Panc1 (cell line): ENCODE data around the gene BOC. TPM values are rescaled to one million over a fixed set of nuclear protein-coding genes. Genes with fewer than 3 reads are reported as not detected.

ENCODE experiments used
- ATAC-seq: fragments of 200-7000 bp; cut with Tn5 transposase; 2 replicates; pipeline ENCODE4 v1.9.1; 2020; ENCODE audit warnings: mild to moderate bottlenecking, moderate library complexity
- BruUV-seq: library from RNA; stranded (reverse); fragments of 400-500 nt; replicated peaks from 2 replicates; lab custom pipeline; 2021; lab: Mats Ljungman, UMichigan
- CTCF ChIA-PET: fragments of 300-600 bp; sonication (Branson Sonifier 250); formaldehyde crosslinking; loops from one replicate; lab custom pipeline; 2022; ENCODE audit warnings: antibody characterized with exemption; lab: Charles Lee
- POLR2A ChIA-PET: fragments of 300-600 bp; sonication (Branson Sonifier 250); formaldehyde crosslinking; loops from one replicate; lab custom pipeline; 2022; ENCODE audit warnings: antibody characterized with exemption; lab: Charles Lee
- DNase-seq: peaks from one replicate; pipeline ENCODE4 v3.0.0-alpha.2; 2010; ENCODE audit warnings: low read depth, low spot score
- H3K27ac ChIP-seq: 2 replicates; pipeline ENCODE4 v1.5.1; 2011; ENCODE audit warnings: mild to moderate bottlenecking, low read length, inconsistent platforms
- H3K27me3 ChIP-seq: fragments of 200-500 bp; sonication (Bioruptor generic); 2 replicates; pipeline ENCODE4 v1.6.0; 2014; ENCODE audit warnings: low read length, inconsistent platforms; ENCODE audit not compliant: control insufficient read depth, insufficient read depth
- H3K36me3 ChIP-seq: fragments of 200-500 bp; sonication (Bioruptor generic); 2 replicates; pipeline ENCODE4 v1.5.1; 2014; ENCODE audit warnings: inconsistent platforms, mild to moderate bottlenecking, low read length, moderate library complexity; ENCODE audit not compliant: control insufficient read depth, insufficient read depth
- H3K4me1 ChIP-seq: 2 replicates; pipeline ENCODE4 v1.5.1; 2011; ENCODE audit warnings: inconsistent platforms, mild to moderate bottlenecking, low read length, moderate library complexity; ENCODE audit not compliant: control insufficient read depth, insufficient read depth
- H3K4me3 ChIP-seq, 2 experiments: 2 replicates each; pipeline ENCODE4 v1.5.1; 2011 to 2012; ENCODE audit warnings: low read depth in 2 of 2, low read length in 2 of 2, mild to moderate bottlenecking in 2 of 2, inconsistent platforms in 1 of 2, moderate library complexity in 1 of 2
- H3K9me3 ChIP-seq: fragments of 200-500 bp; sonication (Bioruptor generic); 2 replicates; pipeline ENCODE4 v1.5.1; 2014; ENCODE audit warnings: low read depth, mild to moderate bottlenecking, inconsistent platforms, low read length, moderate library complexity; ENCODE audit not compliant: control insufficient read depth, insufficient read depth
- CTCF ChIP-seq: fragments of 450-650 bp; IDR thresholded peaks from 2 replicates; pipeline ENCODE4 v1.5.1; 2017; ENCODE audit warnings: mild to moderate bottlenecking
- POLR2AphosphoS5 ChIP-seq: IDR thresholded peaks from 2 replicates; pipeline ENCODE4 v1.6.1; 2012; ENCODE audit warnings: mild to moderate bottlenecking, low read depth, low read length, moderate library complexity
- REST ChIP-seq, 2 experiments: IDR thresholded peaks; 2 replicates each; pipeline ENCODE4 v1.6.1; 2011 to 2012; ENCODE audit warnings: low read depth in 2 of 2, control low read depth in 1 of 2, low read length in 1 of 2, mild to moderate bottlenecking in 1 of 2, moderate library complexity in 1 of 2; ENCODE audit not compliant: insufficient read depth in 1 of 2
- SIN3A ChIP-seq: IDR thresholded peaks from 2 replicates; pipeline ENCODE4 v1.6.1; 2012; ENCODE audit warnings: low read depth, mild to moderate bottlenecking, low read length, moderate library complexity, borderline replicate concordance; ENCODE audit not compliant: insufficient read depth
- TCF7L2 ChIP-seq: IDR thresholded peaks from 2 replicates; pipeline ENCODE4 v1.6.1; 2011; ENCODE audit warnings: mild to moderate bottlenecking, low read depth, low read length, inconsistent platforms
- in situ Hi-C: cut with HindIII; loops from 2 replicates; pipeline ENCODE4 v1.10.0; 2016; ENCODE audit warnings: low sequenced_read_pairs, low pct_unique_long_range_greater_than_20kb
- intact Hi-C: fragments of 100-400 bp; cut with micrococcal nuclease; formaldehyde crosslinking; loops from one replicate; pipeline ENCODE4 v1.10.0; 2022; ENCODE audit not compliant: unreplicated experiment
- total RNA-seq: library from RNA; stranded (reverse); gene quantifications from one replicate; pipeline ENCODE4 v1.2.1, GENCODE V29; 2021; ENCODE audit not compliant: unreplicated experiment

The BOC gene
- total RNA-seq, 1 experiment from 2014 or later, result 0.33 TPM

GRCh38 chr3:113275258-113275556 is 63.9 kb downstream of the BOC start:
- ATAC-seq, result no peak
- TF ChIP-seq TCF7L2, result no peak
- no peak for TF ChIP-seq SIN3A
- TF ChIP-seq REST (IDR thresholded peaks at IDR 0.05; ENCODE audit: insufficient read depth in 1 of 2, low read depth in 2 of 2, low read length in 1 of 2), result no peak
- TF ChIP-seq CTCF, result no peak
- TF ChIP-seq POLR2AphosphoS5, result no peak
- H3K9me3 ChIP-seq, result no peaks in the 10 kb centered on the region
- no peak overlapping the region for H3K4me3 ChIP-seq
- intact Hi-C loops, result no loop called here
- H3K4me1 ChIP-seq, result no peaks in the 10 kb centered on the region
- no peak for DNase-seq
- ChIA-PET POLR2A (no interaction called here), CTCF (no interaction called here)
- H3K27ac ChIP-seq, result no peak overlapping the region
- BruUV-seq, result no TSS peak
- H3K36me3 ChIP-seq, result no peaks in the 10 kb centered on the region
- no peaks in the 10 kb centered on the region; the same call in 1 of the 2 replicates for H3K27me3 ChIP-seq
- in situ Hi-C loops, result no loop called here

GRCh38 chr3:113275583-113275928 is 64.2 kb downstream of the BOC start:
- TF ChIP-seq POLR2AphosphoS5, result no peak
- no peak for TF ChIP-seq REST (IDR thresholded peaks at IDR 0.05; ENCODE audit: insufficient read depth in 1 of 2, low read depth in 2 of 2, low read length in 1 of 2)
- TF ChIP-seq SIN3A, result no peak
- no peak for TF ChIP-seq TCF7L2
- no peak for TF ChIP-seq CTCF
- H3K9me3 ChIP-seq, result no peaks in the 10 kb centered on the region
- in situ Hi-C loops (no loop called here), intact Hi-C loops (no loop called here)
- H3K27me3 ChIP-seq, result peaks cover 2% of the 10 kb centered on the region; the same call in 1 of the 2 replicates
- ATAC-seq (no peak), DNase-seq (no peak)
- no peaks in the 10 kb centered on the region for H3K36me3 ChIP-seq
- H3K4me3 ChIP-seq, result no peak overlapping the region
- ChIA-PET POLR2A (no interaction called here), CTCF (no interaction called here)
- no TSS peak for BruUV-seq
- H3K4me1 ChIP-seq, result no peaks in the 10 kb centered on the region
- no peak overlapping the region for H3K27ac ChIP-seq
